ENCODE measurements around the gene CENPQ. TPM values are rescaled to one million over a fixed set of nuclear protein-coding genes. Genes with fewer than 3 reads are reported as not detected.

CENPQ gene
- total and polyA plus RNA-seq, 2 experiments from 2014 or later: 20.2 to 41.5 TPM

DNA sequence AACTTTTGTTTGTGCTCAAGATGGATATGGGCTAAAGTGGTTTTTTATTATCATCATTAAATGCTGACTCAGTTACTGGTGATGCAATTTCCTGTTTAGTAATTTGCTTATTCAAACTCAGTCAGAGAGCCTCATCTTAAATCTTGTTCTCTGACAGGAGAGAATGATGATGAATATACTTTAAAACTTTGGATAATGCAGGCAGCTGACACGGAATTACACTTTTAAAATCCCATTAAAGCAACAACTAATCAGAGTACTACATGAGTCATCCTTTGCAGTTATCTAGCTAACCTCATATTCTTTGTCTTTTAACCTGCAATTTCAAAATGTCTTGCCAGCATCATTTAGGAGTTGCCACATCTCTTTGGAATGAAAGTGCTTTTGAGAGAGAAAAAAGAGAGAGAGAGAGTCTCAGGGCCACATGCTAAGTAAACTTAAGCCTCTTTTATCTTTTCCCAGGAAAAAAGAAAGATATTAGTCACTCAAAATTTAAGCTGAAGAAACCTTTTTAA lies 78.1 kb downstream of the CENPQ start (continued):
- TF ChIP-seq, protein P1, sequence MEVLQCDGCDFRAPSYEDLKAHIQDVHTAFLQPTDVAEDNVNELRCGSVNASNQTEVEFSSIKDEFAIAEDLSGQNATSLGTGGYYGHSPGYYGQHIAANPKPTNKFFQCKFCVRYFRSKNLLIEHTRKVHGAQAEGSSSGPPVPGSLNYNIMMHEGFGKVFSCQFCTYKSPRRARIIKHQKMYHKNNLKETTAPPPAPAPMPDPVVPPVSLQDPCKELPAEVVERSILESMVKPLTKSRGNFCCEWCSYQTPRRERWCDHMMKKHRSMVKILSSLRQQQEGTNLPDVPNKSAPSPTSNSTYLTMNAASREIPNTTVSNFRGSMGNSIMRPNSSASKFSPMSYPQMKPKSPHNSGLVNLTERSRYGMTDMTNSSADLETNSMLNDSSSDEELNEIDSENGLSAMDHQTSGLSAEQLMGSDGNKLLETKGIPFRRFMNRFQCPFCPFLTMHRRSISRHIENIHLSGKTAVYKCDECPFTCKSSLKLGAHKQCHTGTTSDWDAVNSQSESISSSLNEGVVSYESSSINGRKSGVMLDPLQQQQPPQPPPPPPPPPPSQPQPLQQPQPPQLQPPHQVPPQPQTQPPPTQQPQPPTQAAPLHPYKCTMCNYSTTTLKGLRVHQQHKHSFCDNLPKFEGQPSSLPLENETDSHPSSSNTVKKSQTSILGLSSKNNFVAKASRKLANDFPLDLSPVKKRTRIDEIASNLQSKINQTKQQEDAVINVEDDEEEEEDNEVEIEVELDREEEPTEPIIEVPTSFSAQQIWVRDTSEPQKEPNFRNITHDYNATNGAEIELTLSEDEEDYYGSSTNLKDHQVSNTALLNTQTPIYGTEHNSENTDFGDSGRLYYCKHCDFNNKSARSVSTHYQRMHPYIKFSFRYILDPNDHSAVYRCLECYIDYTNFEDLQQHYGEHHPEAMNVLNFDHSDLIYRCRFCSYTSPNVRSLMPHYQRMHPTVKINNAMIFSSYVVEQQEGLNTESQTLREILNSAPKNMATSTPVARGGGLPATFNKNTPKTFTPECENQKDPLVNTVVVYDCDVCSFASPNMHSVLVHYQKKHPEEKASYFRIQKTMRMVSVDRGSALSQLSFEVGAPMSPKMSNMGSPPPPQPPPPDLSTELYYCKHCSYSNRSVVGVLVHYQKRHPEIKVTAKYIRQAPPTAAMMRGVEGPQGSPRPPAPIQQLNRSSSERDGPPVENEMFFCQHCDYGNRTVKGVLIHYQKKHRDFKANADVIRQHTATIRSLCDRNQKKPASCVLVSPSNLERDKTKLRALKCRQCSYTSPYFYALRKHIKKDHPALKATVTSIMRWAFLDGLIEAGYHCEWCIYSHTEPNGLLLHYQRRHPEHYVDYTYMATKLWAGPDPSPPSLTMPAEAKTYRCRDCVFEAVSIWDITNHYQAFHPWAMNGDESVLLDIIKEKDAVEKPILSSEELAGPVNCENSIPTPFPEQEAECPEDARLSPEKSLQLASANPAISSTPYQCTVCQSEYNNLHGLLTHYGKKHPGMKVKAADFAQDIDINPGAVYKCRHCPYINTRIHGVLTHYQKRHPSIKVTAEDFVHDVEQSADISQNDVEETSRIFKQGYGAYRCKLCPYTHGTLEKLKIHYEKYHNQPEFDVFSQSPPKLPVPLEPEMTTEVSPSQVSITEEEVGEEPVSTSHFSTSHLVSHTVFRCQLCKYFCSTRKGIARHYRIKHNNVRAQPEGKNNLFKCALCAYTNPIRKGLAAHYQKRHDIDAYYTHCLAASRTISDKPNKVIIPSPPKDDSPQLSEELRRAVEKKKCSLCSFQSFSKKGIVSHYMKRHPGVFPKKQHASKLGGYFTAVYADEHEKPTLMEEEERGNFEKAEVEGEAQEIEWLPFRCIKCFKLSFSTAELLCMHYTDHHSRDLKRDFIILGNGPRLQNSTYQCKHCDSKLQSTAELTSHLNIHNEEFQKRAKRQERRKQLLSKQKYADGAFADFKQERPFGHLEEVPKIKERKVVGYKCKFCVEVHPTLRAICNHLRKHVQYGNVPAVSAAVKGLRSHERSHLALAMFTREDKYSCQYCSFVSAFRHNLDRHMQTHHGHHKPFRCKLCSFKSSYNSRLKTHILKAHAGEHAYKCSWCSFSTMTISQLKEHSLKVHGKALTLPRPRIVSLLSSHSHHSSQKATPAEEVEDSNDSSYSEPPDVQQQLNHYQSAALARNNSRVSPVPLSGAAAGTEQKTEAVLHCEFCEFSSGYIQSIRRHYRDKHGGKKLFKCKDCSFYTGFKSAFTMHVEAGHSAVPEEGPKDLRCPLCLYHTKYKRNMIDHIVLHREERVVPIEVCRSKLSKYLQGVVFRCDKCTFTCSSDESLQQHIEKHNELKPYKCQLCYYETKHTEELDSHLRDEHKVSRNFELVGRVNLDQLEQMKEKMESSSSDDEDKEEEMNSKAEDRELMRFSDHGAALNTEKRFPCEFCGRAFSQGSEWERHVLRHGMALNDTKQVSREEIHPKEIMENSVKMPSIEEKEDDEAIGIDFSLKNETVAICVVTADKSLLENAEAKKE (CRISPR knock-in tag; IDR thresholded peaks at IDR 0.05): no peak

DNA sequence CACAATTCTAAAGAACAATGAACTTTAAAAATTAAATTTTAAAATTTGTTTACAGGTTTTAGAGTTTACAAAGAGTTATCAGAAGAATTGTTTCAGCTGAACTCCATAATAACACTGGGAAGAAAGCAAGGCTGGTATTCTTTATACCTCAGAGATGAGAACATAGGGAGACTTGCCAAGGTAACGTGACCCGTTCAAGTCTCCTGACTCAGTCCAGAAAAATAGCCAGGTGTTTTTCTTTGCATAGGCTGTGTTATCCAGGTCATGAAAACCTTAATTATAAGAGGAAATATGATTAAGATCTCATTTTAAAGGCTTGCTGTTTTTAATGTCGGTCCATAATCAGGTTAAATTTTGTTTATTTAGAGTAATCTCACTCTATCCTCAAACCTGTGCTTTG lies 78.8 kb downstream of the CENPQ start:
- ATAC-seq: no peak
- no peaks in the 10 kb centered on the region for H3F3A ChIP-seq (replicated peaks; ENCODE audit: low read depth)
- no peaks in the 10 kb centered on the region for H3K27me3 Mint-ChIP-seq (ENCODE audit: insufficient read depth, low read depth, poor library complexity)
- H3K9me3 Mint-ChIP-seq: no peaks in the 10 kb centered on the region
- no peaks in the 10 kb centered on the region for H3K9me2 ChIP-seq (ENCODE audit: insufficient read depth)
- no peak for DNase-seq (ENCODE audit: low spot score)
- no peaks in the 10 kb centered on the region for H3K79me2 ChIP-seq (replicated peaks; ENCODE audit: insufficient read depth)
- H3K27me3 ChIP-seq (ENCODE audit: insufficient read depth): no peaks in the 10 kb centered on the region
- no peaks in the 10 kb centered on the region for H3K36me3 Mint-ChIP-seq (ENCODE audit: low read depth)
- H3K36me3 ChIP-seq (ENCODE audit: insufficient read depth): no peaks in the 10 kb centered on the region
- peaks cover 7% of the 10 kb centered on the region; the same call in 2 of the 3 replicates for H3K4me1 Mint-ChIP-seq
- H3K27ac ChIP-seq (ENCODE audit: low read depth): no peak overlapping the region
- H2AFZ ChIP-seq: no peak overlapping the region
- H3K4me3 ChIP-seq: no peak overlapping the region
- no peak overlapping the region for H3K4me2 ChIP-seq
- H3K27ac Mint-ChIP-seq: no peak overlapping the region
- H4K20me1 ChIP-seq (replicated peaks; ENCODE audit: insufficient read depth): no peaks in the 10 kb centered on the region
- H3K4me1 ChIP-seq (ENCODE audit: insufficient read depth): no peaks in the 10 kb centered on the region
- H3K4me3 Mint-ChIP-seq: no peak overlapping the region
- TF ChIP-seq EZH2phosphoT487 (IDR thresholded peaks at IDR 0.05; ENCODE audit: unreplicated experiment) (no peak), EZH2 (IDR thresholded peaks at IDR 0.05; ENCODE audit: low read depth, unreplicated experiment) (no peak), ZNF331 (CRISPR knock-in tag; IDR thresholded peaks at IDR 0.05; ENCODE audit: low read depth) (no peak)
- TF ChIP-seq, protein P1 (CRISPR knock-in tag; IDR thresholded peaks at IDR 0.05): no peak
- TF ChIP-seq, protein P2, sequence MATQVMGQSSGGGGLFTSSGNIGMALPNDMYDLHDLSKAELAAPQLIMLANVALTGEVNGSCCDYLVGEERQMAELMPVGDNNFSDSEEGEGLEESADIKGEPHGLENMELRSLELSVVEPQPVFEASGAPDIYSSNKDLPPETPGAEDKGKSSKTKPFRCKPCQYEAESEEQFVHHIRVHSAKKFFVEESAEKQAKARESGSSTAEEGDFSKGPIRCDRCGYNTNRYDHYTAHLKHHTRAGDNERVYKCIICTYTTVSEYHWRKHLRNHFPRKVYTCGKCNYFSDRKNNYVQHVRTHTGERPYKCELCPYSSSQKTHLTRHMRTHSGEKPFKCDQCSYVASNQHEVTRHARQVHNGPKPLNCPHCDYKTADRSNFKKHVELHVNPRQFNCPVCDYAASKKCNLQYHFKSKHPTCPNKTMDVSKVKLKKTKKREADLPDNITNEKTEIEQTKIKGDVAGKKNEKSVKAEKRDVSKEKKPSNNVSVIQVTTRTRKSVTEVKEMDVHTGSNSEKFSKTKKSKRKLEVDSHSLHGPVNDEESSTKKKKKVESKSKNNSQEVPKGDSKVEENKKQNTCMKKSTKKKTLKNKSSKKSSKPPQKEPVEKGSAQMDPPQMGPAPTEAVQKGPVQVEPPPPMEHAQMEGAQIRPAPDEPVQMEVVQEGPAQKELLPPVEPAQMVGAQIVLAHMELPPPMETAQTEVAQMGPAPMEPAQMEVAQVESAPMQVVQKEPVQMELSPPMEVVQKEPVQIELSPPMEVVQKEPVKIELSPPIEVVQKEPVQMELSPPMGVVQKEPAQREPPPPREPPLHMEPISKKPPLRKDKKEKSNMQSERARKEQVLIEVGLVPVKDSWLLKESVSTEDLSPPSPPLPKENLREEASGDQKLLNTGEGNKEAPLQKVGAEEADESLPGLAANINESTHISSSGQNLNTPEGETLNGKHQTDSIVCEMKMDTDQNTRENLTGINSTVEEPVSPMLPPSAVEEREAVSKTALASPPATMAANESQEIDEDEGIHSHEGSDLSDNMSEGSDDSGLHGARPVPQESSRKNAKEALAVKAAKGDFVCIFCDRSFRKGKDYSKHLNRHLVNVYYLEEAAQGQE (IDR thresholded peaks at IDR 0.05; ENCODE audit: unreplicated experiment): no peak
